ENCODE measurements around the gene PPP2R2D.

- TF ChIP-seq CTCF (IDR thresholded peaks at IDR 0.05): no peak
- no peak for TF ChIP-seq POLR2A (IDR thresholded peaks at IDR 0.05; ENCODE audit: low read depth)
Measured at GRCh38 chr10:131947631-131948347, 47.0 kb downstream of the PPP2R2D start.
